GM19193 (cell line): ENCODE results near the gene ZCWPW1.

Source experiments
- POLR2A ChIP-seq: IDR thresholded peaks from 4 replicates; pipeline ENCODE4 v1.6.1; 2011; ENCODE audit not compliant: insufficient read depth, insufficient read length; ENCODE audit errors: extremely low read depth

The ZCWPW1 gene

GRCh38 chr7:100438172-100438571 lies 9.7 kb upstream of the ZCWPW1 start:
- no peak for TF ChIP-seq POLR2A

- no peak for TF ChIP-seq POLR2A
These were observed 8.9 kb upstream of the ZCWPW1 start for GRCh38 chr7:100437150-100438100.

DNA sequence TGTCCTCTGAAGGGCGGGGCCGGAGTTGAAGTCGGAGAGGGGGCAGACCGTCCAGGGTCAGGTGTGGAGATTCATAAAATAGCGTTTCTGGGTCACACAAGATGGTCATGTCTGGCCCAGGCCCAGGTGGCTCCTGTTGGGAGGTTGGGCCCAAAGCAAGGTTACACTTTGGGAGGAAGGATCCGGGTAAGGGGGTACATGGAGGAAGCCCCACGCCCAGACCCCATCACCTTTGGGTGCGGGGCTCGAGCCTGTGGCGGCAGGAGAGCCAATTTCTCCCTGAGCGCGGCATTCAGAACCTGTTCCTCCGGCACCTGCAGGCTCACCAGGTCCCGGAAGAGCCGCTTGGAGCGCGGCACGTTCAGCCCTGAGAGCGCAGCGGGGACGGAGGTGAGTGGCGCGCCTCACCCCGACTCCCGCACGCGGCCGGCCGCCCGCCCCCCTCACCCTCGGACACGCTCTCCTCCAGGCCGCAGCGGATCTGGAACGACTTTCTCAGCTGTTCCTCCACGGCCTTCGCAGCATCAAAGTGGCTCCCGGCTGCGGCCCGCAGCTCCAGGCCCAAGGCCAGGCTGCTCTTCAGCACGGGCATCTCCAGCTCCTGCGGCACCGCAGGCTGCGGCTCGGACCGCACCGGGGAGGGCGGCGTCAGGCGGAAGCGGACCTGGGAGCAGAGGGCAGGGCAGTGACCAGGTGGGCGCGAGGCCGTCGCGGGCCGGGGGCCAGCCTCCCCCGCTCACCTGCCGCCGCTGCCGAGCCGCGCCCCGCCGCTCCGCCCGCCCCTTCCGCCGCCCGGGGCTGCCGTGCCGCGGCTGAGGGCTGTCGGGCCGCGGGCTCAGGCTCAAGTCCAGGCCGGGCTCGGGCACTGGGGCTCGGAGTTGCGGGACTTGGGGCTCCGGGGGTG lies 7.2 kb upstream of the ZCWPW1 start:
- peak; percentile 16 for TF ChIP-seq POLR2A

- no peak for TF ChIP-seq POLR2A
These were observed 6.0 kb upstream of the ZCWPW1 start for GRCh38 chr7:100434297-100435144.

GRCh38 chr7:100433592-100434296 lies 5.2 kb upstream of the ZCWPW1 start:
- no peak for TF ChIP-seq POLR2A

DNA sequence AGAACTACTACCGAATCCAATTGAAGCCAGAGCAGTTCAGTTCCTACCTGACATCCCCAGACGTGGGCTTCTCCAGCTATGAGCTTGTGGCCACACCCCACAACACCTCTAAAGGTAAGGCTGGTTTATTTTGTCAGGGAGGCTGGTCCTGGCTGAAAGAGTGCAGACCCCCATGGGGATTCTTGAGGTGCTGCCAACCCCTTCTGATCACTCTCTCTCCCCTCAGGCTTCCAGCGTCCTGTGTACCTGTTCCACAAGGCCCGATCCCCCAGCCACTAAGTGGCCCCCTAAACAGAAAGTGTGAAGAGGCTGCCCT lies 4.7 kb upstream of the ZCWPW1 start:
- no peak for TF ChIP-seq POLR2A

DNA sequence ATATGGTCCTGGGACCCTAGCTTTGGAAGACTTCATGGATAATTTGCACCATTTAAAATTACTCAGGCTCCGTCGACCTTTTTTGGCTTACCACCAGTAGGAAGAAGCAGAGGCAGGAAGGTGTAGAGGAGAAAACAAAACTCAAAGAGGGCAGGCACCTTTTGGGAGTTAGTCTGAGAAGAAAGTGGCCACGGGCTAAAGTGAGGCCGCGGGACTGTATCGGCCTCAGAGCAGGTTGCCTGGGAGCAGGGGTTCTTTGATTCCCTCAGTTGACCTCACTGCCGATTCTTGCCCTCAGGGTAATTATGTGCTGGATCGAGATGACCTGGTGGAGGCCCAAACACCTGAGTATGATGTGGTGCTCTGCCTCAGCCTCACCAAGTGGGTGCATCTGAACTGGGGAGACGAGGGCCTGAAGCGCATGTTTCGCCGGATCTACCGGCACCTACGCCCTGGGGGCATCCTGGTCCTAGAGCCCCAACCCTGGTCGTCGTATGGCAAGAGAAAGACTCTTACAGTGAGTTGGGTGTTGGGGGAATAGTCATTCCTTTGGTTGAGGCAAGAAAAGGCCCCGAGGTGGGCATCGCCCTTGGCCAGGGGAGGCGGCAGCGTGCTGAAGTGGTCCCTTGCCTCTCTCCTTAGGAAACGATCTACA lies 4.2 kb upstream of the ZCWPW1 start:
- peak; percentile 25 for TF ChIP-seq POLR2A

- TF ChIP-seq POLR2A, result no peak
These were observed 3.5 kb upstream of the ZCWPW1 start for GRCh38 chr7:100432053-100432452.

DNA sequence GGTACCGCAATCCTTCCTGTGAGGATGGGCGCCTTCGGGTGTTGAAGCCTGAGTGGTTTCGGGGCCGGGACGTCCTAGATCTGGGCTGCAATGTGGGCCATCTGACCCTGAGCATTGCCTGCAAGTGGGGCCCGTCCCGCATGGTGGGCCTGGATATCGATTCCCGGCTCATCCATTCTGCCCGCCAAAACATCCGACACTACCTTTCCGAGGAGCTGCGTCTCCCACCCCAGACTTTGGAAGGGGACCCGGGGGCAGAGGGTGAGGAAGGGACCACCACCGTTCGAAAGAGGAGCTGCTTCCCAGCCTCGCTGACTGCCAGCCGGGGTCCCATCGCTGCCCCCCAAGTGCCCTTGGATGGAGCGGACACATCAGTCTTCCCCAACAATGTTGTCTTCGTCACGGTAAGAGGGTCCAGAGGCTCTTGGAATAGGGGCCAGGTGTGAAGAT lies 2.8 kb upstream of the ZCWPW1 start:
- TF ChIP-seq POLR2A, result no peak

DNA sequence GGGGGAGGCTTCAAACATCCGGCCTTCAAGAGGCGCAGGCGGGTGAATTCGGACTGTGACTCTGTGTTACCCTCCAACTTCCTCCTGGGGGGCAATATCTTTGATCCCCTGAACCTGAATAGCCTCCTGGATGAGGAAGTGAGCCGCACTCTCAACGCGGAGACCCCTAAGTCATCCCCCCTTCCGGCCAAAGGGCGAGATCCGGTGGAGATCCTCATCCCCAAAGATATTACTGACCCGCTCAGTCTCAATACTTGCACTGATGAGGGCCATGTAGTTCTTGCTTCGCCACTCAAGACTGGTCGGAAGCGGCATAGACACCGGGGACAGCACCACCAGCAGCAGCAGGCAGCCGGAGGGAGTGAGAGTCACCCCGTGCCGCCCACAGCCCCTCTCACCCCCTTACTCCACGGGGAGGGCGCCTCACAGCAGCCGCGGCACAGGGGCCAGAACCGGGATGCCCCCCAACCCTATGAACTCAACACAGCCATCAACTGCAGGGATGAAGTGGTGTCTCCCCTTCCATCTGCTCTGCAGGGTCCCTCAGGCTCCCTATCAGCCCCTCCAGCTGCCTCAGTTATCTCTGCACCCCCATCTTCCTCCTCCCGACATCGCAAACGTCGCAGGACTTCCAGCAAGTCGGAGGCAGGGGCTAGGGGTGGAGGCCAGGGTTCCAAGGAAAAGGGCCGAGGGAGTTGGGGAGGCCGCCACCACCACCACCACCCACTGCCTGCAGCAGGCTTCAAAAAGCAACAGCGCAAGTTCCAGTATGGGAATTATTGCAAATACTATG lies 2.2 kb upstream of the ZCWPW1 start:
- peak; percentile 13 for TF ChIP-seq POLR2A

DNA sequence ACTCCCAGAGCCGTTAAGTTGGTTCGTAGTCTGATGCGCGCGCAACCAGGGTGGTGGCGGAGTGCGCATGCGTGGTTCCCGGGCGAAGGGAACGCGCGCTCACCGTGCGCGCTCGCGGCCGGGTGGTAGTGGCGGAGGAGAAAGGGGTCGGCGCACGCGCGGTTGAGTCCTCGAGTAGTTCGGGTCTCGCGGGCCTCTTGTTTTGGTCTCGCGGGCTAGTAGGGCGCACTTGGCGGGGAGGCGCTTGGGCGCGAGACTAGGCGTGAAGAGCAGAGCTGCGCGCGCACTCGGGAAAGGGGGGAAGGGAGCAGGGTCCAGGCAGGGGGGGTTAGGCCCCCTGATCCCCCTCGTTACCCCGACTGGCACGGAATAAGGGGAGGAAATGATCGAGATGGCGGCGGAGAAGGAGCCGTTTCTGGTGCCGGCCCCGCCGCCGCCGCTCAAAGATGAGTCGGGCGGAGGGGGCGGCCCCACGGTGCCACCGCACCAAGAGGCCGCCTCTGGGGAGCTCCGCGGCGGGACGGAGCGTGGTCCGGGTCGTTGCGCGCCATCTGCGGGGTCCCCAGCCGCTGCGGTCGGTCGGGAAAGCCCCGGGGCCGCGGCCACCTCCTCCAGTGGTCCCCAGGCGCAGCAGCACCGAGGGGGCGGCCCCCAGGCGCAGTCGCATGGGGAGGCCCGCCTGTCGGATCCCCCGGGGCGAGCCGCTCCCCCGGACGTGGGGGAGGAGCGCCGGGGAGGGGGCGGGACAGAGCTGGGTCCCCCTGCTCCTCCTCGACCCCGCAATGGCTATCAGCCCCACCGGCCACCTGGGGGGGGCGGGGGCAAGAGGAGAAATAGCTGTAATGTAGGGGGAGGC lies 1.4 kb upstream of the ZCWPW1 start, which contains the start of gene MEPCE:
Gene MEPCE (plus strand): TSS at position 195 of the 856 bp plus-strand sequence. CDS start 188 bp downstream, at position 383.
- peak; percentile 13 for TF ChIP-seq POLR2A
